GF-D8 (cell line): ENCODE measurements around the gene KMT2E.

Source experiments
- DNase-seq: peaks from one replicate; lab custom pipeline; 2025; lab: John Stamatoyannopoulos, UW

KMT2E gene

DNA sequence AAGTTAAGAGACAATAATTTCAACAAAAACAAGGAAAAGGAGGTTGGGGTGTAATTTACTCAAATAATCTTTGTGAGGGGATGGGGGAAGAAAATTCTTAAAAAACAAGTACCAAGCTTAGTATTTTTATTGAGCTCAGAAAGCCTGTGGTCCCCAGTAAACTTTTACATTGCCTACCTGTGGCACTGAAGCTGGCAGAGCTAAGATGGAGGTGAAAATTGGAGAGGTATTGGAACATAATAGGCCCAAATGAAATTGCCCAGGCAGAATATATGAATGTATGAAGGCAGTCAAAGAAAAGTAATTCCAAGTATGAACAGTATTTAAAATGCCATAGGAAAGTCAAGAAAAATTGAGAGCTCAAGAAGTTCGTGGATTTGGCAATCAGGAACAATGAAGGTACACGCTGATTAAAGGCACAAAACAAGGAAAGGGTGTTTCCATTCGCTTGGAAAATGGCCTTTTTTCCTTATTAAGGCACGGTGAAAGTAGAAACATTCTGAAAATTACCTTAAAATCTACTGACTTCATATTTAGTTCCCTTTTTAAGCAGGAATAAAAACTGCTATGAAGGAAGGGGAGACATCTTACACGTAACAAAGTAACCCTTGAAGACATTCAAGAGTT is 3.4 kb upstream of the KMT2E start:
- DNase-seq, result no peak

DNA sequence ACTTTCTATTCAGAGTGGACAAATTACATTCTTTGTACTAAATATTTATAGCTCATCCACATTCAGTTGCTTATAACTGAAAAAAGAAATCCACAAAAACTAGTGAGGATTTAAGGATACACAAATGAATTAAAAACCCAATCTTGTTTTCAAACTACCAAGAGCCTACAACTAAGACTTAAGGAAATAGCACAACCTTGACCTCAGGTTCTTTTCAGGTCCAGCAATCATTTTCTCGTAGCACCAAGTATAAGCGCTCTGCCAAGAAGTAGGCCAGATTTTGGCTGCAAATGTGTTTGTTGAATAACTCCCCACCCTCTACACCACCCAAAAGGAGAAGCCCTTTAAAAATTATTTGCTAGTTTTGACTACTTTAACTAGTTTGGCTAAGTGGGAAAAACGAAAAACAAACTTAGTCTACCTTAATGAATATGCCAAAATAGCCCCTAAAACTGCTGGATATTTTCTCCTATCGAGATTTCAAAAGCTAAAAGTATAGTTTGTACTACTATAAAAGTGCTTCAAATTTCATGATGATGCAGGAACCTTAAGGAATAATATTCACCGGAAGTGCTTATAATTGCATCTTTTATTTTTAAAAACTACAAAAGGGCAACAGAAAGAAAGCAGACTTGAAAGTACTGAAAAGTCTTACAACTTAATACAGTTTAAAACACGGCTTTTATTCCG is 2.7 kb upstream of the KMT2E start:
- no peak for DNase-seq

DNA sequence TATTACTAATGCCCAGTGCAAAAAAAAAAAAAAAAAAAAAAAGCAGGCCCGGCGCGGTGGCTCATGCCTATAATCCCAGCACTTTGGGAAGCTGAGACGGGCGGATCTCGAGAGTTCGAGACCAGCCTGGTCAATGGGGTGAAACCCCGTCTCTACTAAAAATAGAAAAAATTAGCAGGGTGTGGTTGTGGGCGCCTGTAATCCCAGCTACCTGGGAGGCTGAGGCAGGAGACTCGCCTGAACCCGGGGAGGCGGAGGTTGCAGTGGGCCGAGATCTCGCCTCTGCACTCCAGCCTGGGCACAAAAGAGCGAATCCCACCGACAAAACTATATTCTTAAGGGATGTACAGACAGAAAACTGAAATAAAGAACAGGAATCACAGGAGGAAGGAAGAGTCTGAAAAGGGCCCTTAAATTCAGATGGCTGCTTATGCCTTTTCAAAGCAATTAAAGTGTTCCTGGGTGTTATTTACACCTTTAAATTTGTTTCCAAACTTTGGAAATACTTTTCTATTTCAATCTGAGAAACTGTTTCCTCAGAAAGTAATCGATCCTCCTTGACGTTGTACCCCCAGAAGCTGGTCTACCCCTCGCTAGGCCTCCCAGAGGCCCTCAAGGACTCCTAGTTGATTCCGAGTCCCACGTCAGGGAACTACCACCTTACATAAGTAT is 2.0 kb upstream of the KMT2E start:
- DNase-seq, result no peak

DNA sequence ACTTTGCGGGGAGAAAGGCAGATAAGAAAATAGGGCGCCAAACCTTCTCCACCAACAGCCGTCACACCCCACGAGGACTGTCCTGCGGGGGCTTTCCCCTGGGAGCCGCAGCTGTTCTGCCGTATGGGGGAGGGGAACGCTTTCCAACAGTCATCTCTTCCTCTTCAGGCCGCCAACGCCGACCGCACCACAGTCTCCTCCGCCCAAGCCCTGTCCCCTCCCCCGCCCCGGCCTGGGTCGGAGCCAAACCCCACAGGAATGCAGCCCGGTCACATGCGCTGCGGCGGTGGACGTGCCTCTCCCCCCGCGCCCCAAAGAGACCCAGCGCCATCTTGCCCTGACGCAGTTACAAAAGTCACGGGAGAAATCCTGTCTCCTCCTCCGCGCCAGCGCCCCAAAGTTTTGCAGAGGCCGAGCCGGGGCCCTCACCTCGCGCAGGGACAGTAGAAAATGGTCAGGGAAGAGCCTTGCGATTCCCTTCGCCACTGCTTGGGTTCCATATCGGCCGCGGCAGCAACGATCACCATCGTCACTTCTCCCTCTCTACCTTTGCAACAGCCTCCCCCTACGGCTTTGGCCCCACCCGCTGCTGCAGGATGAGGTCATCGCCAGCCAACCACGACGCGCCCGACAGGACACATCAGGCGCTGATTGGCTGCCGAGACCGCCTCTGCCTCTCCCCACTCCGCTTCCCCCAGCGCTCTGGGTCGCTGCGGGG is 1.3 kb upstream of the KMT2E start:
- peak; percentile 97 for DNase-seq

DNA sequence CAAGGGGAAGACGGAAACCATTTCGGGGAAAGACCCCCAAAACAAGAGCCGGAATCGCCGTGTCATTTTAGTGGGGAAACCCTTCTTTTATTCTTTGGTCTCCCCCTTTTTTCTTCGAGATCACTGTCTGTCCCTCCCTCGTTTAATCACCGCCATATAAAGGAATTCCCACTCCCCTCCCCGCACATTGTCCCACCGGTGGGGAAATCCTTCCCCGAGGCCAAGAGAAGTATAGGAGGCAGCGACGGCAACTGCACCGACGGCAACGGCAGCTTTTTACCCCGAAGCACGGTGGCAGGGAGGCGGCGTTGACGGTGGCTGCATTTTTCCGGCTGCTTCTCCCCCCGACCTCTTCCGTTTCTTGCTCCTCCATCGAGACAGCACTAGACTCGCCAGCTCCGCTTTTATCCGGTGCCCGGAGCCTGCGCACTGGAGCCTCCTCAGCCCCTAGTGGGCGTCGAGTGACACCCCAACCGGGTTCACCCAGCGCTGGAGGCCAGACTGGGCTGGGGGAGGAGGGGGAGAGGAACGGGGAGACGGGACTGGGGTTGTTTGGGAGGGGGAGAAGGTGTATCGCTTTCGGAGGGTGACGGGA is 687 bp upstream of the KMT2E start:
- peak; percentile 71 for DNase-seq

DNA sequence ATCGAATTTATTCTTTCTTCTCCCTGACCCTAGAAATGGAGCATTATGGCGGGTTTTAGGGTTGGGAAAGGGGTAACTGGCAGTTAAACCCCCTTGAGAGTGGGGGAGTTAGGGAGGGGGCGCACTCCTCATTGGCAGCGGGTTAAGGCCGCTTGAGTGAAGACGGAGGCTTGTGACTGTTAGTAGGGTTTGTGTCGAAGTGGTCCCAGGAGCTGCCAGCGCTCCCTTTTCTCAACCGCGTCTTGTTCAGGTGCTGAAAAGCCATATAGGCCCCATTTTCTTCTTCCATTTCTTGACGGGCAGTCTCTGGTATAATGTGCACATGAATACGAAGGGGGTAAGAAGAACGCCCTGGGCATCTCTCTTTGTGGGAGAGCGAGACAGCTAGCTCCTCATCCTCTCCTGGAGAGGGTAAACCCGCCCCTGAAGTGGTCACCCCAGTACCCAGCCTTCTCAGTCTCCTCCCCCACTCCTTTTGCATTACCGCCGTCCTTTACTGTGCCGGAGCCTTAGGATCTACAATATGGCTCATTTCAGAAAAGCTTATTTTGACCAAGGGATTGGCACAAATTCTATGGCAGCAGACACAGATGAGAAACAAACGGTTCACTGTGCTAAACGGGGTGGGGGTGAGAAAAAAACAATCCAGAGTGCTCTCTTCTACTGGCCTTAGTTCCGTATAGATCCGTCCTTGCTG is 836 bp downstream of the KMT2E start:
- no peak for DNase-seq

DNA sequence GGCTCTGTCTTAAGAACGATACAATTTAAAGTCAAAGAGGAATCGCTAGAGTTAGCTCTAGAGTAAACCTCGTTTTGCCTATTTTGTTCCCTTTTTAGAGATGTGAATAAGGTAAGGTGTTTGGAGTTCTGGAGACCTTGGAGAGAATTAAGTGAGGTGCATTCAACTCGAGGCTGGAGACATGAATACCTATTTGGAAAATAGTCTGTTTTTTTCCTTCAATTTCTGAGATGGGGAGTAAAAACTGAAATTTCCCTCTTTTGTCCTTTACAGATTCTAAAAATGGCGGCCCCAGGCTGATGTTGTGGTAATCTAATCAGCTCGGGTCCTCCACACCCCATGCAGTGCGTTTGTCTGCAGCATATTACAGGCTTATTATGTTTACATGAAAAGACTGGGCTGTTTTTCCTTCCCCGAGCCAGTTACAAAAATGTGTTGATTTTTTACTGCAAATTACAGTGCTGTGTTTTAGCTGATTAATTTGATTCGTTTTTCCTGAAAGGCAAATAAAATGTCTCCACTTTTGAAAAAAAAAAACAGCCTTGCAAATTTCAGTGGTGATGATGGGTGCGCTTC is 1.5 kb downstream of the KMT2E start:
- no peak for DNase-seq

DNA sequence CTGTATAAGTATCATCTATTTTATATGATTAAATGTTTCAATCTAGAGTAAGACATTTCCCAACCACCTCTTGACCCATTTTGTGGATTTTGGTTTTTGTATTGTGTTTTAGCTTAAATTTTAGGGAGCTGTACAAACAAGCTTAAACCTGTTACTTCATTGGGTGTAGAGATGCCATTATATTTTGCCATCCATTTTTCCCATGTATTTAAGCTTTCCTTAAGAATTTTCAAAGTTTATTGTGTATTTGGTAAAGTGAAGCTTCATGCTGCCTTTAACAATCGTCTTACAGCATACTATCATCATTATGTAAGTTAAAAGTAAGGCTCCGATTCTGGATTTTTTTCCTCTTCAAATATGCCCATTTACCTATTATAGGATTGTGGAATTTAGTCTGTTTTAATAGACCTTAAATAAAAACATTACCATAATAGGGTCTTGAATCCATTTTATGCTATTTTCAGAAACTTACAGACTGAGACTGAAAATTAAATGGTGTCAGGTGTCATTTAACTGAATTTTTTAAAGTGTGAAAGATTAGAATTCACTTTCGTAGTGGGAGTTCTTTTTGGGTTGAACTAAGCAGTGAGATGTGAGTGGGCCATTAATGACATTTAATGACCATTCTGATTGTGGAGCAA is 2.2 kb downstream of the KMT2E start:
- no peak for DNase-seq

DNA sequence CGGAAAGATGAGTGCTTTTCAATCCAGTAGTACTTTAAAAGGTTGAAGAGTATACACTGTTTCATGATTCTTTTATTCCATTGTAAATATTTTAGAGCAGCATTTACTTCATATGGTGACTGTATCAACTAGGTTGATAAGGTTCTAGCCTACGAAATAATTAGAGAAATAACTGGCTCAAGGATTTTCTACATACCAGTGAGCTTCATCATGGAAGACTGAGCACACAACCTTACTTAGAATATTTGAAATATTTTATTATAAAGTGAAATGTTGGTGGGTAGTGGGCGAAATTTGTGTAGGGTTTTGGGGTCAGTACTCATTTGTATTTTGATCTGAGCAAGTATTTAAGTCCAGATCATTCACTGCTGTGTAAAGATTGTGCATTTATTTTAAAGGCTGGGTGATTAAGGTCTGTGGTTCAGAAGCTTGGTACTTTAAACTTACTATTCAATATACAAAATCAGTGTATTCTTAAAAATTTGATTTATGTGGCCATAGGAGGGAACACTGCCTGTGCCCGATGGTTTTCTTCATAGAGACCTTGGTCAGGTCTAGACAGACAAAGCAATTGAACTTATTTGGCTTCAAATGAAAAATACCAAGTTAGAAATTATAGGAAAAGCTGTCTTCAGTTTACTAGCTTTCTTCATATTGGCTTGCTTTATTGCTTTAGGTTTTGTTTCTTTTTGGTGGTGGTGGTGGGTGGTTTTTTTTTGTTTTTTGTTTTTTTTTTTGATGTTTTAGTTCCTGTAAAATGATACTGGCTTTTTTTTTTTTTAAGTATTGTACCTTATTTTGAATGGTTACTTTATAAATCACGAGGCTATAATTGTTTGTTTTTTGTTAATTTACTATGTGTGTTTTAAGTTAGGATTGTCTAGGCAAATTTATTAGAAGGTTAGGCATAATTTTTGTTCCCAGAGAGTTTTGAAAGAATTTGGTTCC is 3.0 kb downstream of the KMT2E start:
- DNase-seq, result no peak

DNA sequence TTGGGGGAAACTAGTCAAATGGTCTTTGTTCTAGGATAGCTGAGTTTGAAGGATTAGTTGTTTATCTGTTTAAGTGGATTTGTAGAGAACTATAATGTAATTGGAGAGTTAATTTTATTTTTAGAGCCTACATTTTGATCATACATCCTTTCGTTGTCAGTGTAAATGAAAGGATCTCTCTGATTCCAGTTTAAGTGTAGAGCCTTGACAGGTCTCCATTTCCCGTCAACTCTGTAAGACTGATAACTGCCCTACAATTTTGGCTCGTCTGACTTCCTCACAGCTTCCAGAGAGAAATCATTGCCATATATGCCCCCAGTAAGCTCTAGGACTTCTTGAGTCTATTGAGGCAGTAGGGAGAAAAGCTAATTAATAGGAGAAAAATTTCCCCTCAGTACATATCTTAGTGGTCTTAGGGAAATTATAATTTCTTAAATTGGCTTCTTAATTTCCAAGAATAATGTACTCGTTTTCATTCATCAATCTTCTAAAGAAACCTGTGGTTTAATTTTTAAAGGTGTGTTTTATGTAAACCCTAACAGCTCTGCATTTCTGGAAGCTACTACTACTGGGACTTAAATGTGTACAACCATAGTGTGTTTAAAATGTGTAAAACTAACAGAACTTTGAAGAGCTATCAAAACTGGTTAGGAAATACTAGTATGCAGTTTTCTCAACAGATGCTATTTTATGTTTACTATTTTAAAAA is 3.8 kb downstream of the KMT2E start:
- no peak for DNase-seq

DNA sequence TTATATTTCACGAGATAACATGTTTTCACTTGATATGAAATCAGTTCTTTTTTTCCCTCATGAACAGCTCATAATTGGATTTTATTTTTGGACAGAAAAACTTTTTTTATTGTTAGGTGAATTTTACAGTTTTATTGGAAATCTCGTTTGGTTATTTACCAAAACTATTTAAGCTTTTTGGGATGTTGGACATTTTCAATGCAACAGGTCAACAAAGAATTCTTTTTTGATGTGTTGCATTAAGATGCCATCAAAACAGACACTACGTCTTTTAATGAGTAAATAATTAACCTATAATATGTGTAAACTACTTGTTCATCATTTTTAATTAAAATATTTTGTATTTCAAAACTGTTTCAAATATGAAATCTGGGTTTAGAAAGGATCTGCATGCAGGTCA is 5.3 kb downstream of the KMT2E start:
- no peak for DNase-seq

DNA sequence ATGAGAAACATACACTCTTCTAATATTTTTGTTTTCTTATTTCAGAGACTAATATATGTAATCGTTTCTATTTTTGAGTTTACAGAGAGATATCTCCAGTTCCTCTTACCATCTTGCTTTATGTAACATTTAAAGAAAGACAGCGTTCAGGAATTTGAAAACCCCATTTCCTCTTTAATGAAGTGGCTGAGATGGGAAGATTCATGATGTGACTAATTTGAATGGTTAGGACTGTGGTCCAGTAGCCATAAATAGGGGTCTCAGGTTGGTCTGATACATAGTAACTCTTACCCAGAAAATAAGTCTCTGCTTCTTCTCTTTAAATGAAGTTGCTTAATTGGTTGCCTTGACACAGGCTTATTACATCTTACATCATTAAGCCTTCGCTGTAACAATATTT is 6.9 kb downstream of the KMT2E start:
- no peak for DNase-seq

DNA sequence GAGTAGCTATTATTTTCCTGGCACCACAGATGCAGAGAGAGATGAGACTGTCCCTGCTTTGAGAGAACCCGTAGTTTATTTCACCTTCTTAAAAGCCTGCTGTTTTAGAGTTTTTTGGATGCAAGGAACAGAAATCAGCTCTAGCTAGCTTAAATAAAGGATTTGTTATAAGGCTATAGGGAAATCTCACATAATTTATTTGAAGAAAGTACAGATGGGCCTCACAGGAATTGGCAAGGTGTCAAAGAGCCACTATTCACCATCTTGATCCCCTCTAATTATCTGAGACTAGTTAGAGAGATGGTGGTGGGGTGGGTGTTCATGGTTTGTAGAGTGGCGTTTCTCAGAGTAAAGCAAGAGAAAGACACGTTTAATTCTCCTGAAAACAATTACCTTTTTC is 7.3 kb downstream of the KMT2E start:
- DNase-seq, result no peak

DNA sequence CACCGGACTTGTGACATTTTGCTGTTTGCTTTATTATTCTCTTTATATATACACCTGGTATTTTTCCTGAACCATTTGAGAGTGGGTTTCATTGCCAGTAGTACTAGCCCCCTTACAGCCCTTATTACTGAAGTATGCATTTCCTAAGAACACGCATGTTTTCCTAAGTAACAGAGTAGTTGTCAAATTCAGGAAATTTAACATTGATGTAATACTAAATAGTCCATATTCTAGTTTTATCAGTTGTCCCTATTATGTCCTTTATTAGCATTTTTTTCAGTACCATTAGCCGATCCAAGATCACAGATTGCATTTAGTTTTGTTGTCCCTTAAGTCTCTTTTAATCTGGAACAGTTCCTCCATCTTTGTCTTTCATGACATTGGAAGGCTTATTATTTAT is 8.0 kb downstream of the KMT2E start:
- DNase-seq, result no peak

DNA sequence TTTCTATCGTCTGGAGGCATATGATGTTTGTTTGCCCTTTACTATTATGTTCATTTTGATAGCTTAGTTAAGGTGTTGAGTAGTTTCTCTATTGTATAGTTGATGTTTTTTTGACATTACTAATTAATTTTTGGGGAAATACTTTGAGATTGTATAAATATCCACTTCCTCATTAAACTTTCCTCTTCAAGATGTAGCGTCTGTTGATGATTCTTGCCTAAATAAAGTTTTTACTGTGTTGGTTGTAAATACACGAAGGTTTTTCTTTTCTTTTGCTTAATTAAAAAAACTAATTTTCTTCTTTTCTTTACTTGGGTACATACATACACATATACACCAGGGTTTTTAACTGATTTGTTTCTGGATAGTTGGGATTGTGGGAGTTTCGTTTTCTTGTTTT is 8.5 kb downstream of the KMT2E start:
- no peak for DNase-seq

DNA sequence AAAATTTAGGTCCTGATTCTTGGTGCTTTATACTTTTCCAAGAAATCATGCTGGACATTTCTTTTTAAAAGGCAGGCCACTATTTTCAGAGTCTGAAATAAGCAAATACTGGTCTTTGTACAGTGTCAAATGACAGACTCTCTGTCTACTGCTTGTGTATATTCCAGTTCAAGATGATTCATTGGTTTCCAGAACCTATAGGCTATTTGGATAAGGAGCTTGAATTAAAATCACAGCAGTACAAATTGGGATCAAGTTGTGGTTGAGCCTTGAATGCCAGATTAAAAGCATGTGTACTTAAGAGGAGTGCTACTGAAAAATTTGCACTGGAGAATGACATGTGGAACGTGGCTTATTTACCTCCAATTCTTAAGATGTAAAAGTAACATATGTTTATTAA is 10.7 kb downstream of the KMT2E start:
- no peak for DNase-seq

DNA sequence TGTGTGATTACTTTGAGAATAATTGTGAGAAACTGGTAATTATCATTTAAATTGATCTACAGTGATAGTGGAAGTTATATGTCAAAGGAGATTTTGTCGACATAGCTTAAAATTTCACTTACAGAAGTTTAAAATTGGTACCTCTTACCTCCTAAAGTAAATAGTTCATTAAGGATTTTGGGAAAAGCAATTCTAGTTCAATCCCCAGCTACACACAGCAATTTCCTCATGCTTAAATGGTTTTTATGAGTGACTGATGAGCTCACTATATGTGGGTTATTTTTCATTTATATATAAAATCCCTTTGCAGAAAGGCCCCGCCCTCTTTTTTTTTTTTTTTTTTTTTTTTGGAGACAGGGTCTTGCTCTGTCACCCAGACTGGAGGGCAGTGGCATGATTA is 12.7 kb downstream of the KMT2E start:
- no peak for DNase-seq

DNA sequence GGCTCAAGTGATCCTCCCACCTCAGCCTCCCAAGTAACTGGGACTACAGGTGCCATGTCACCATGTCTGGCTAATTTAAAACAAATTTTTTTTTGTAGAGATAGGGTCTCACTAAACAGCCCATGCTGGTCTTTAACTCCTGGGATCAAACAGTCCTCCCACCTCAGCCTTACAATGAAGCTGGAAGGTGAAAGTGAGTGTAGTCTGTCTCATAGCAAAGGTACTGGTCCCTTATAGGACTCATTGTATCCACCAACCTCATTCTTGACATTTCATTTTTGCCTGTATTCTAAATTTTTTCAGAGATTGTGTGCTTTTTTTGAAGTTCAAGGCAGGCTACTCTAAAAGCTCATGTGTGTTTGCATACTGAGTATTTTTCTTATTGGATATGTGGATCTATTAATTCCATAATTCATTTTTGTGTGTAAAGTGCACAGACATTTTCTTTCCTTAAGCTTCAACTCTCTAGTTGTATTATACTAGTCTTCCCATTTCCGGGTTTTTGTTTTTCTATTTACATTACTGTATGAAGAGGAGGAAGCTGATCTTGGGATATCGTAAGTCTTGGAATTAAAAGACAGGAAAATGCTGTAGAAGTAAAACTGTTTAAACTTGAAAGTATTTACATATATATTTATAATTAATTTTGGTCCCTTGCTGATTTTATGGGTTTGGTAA is 13.3 kb downstream of the KMT2E start:
- no peak for DNase-seq

DNA sequence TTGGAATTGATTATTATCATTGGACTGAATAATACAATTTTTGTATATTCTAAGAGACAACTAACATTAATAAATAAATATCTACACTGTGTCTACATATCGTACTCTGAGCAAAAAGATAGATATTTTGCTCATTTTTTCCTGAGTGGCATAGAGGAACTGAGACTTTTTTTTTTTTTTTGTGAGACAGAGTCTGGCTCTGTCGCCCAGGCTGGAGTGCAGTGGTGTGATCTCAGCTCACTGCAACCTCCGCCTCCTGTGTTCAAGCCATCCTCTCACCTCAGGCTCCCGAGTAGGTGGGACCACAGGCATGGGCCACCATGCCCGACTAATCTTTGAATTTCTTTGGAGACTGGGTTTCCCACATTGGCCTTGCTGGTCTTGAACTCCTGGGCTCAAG is 14.0 kb downstream of the KMT2E start:
- no peak for DNase-seq
